ENCODE results near the gene SELENOS. TPM values are rescaled to one million over a fixed set of nuclear protein-coding genes. Genes with fewer than 3 reads are reported as not detected.

SELENOS gene
- total and polyA plus RNA-seq, 2 donors (not counting 3 experiments of a cell fraction or from before 2014, with no cell fraction given), result 70.4 to 101 TPM

DNA sequence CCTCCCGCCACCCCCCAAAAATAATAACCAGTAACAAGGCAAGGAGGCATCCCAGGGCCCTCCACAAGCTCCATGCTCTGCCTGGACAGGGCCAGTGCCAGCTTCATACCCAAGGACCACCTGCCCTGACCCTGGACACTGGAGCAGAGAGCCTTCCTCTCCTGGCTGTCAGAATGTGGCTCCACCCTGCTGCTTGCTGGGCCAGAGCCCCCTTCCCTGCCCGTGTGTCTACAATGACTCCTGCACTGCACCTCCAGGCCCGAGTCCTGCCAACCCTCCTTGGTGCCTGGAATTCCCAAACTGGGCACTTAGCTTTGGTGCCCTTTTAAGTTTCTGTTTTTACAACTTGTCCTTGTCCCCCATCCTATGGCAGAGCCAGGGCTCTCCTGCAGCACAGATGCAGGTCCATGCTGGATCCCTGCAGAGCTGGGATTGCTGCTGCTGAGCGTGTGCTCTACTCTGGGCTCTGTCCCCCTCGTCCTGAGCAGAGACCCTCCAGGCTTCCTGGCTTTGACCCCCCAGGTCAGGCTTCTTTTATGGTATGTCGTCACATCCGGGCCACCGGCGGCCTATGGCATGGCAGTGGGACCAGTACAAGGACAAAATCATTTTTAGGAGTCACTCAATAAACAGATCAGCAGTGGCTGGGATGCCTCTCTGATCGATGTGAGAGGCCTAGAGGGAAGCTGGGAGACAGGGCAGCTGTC, 29.2 kb upstream of the SELENOS start:
- no peaks in the 10 kb centered on the region for H3K4me1 ChIP-seq (ENCODE audit: control insufficient read depth, extremely low read depth, insufficient read depth, low read length)
- H2AFZ ChIP-seq (ENCODE audit: low read depth, low read length), result no peak overlapping the region
- BruUV-seq (replicated peaks), result no TSS peak
- no peak overlapping the region for H3K4me3 ChIP-seq (replicated peaks in 1 of 3; ENCODE audit: insufficient read depth in 1 of 3, low read depth in 1 of 3, low read length in 3 of 3)
- ChIA-PET CTCF (interaction anchor here (1.3 to 7.5 kb wide), 2 partner anchors 195 to 334 kb away, joined by 4 to 90 read pairs; no protein-coding TSS in a partner anchor), POLR2A (no interaction called here)
- H3K4me2 ChIP-seq (ENCODE audit: insufficient read depth, low read length), result no peak overlapping the region
- TF ChIP-seq POLR2A (IDR thresholded peaks at IDR 0.05; ENCODE audit: low read depth, low read length), result no peak
- H3K9me1 ChIP-seq (replicated peaks; ENCODE audit: control insufficient read depth, extremely low read depth, insufficient read depth, low read length), result no peaks in the 10 kb centered on the region
- no peaks in the 10 kb centered on the region for H3K27me3 ChIP-seq (ENCODE audit: control insufficient read depth in 2 of 2, insufficient read depth in 2 of 2, low read length in 2 of 2)
- H4K20me1 ChIP-seq (replicated peaks; ENCODE audit: control insufficient read depth, extremely low read depth, insufficient read depth, low read length), result no peaks in the 10 kb centered on the region
- DNase-seq (ENCODE audit: low read depth, low spot score), result no peak
- intact Hi-C loops (cut with micrococcal nuclease), result no loop called here
- no peaks in the 10 kb centered on the region for H3K79me2 ChIP-seq (ENCODE audit: control insufficient read depth, insufficient read depth, low read length)
- no peak overlapping the region for H3K9ac ChIP-seq (replicated peaks; ENCODE audit: extremely low read depth, insufficient read depth, low read length)
- no peak overlapping the region for H3K27ac ChIP-seq (ENCODE audit: insufficient read depth, low read depth, low read length)
- H3K36me3 ChIP-seq (ENCODE audit: control insufficient read depth in 2 of 2, extremely low read depth in 1 of 2, insufficient read depth in 2 of 2, low read length in 2 of 2), result no peaks in the 10 kb centered on the region
- dilution Hi-C loops (cut with MboI; ENCODE audit: extremely low pct_ligation_motif_present, low sequenced_read_pairs), result no loop called here
- H3K9me3 ChIP-seq (replicated peaks; ENCODE audit: control insufficient read depth, insufficient read depth, low read length), result no peaks in the 10 kb centered on the region
- no peak for FAIRE-seq

DNA sequence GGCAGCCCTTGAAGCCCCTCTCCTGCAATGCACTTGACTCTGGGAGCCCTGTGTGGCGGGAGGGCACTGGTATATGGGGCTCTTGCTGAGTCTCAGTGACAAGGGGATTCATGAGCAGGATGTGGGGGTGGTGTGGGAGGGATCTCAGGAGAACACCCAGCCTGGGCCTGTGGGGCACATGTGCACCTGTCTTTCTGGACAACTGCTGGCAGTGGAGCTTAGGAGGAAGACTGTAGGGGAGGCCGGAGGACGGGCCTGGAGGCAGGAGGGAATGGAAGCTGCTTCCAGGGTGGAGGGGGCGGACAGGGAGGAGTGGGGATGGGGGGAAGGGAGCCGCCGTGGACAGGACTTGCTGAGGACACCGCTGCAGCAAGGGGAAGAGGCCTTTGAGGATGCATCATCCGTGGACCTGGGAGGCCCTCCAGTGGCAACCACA, 28.6 kb upstream of the SELENOS start:
- Histone ChIP-seq H2AFZ (ENCODE audit: low read depth, low read length) (no peak overlapping the region), H3K9me1 (replicated peaks; ENCODE audit: control insufficient read depth, extremely low read depth, insufficient read depth, low read length) (no peaks in the 10 kb centered on the region), H3K36me3 (ENCODE audit: control insufficient read depth in 2 of 2, extremely low read depth in 1 of 2, insufficient read depth in 2 of 2, low read length in 2 of 2) (no peaks in the 10 kb centered on the region), H3K27ac (ENCODE audit: insufficient read depth, low read depth, low read length) (no peak overlapping the region), H3K9ac (replicated peaks; ENCODE audit: extremely low read depth, insufficient read depth, low read length) (no peak overlapping the region), H4K20me1 (replicated peaks; ENCODE audit: control insufficient read depth, extremely low read depth, insufficient read depth, low read length) (no peaks in the 10 kb centered on the region), H3K9me3 (replicated peaks; ENCODE audit: control insufficient read depth, insufficient read depth, low read length) (no peaks in the 10 kb centered on the region), H3K4me3 (replicated peaks in 1 of 3; ENCODE audit: insufficient read depth in 1 of 3, low read depth in 1 of 3, low read length in 3 of 3) (no peak overlapping the region), H3K27me3 (ENCODE audit: control insufficient read depth in 2 of 2, insufficient read depth in 2 of 2, low read length in 2 of 2) (no peaks in the 10 kb centered on the region), H3K4me2 (ENCODE audit: insufficient read depth, low read length) (no peak overlapping the region), H3K79me2 (ENCODE audit: control insufficient read depth, insufficient read depth, low read length) (no peaks in the 10 kb centered on the region), H3K4me1 (ENCODE audit: control insufficient read depth, extremely low read depth, insufficient read depth, low read length) (no peaks in the 10 kb centered on the region)
- CTCF ChIA-PET, result interaction anchor here (7.2 to 7.5 kb wide), 2 partner anchors 196 to 335 kb away, joined by 82 to 90 read pairs; no protein-coding TSS in a partner anchor
- BruUV-seq (replicated peaks), result no TSS peak
- DNase-seq (ENCODE audit: low read depth, low spot score) (no peak), FAIRE-seq (no peak)
- POLR2A ChIA-PET, result no interaction called here
- intact Hi-C loops (cut with micrococcal nuclease) (no loop called here), dilution Hi-C loops (cut with MboI; ENCODE audit: extremely low pct_ligation_motif_present, low sequenced_read_pairs) (no loop called here)
- no peak for TF ChIP-seq EZH2 (IDR thresholded peaks at IDR 0.05; ENCODE audit: borderline replicate concordance, low read depth, low read length, severe bottlenecking)
- TF ChIP-seq JUN (IDR thresholded peaks at IDR 0.05; ENCODE audit: borderline replicate concordance, insufficient read depth, insufficient read length, low read depth), result no peak
- no peak for TF ChIP-seq POLR2A (IDR thresholded peaks at IDR 0.05; ENCODE audit: low read depth, low read length)
- TF ChIP-seq POLR2AphosphoS5 (IDR thresholded peaks at IDR 0.05; ENCODE audit: insufficient read depth, low read depth, low read length), result no peak
- no peak for TF ChIP-seq GATA2 (IDR thresholded peaks at IDR 0.05; ENCODE audit: insufficient read depth, insufficient read length, low read depth, low read length)
